Activated CD8-positive, alpha-beta memory T cell treated with anti-CD3 and anti-CD28 coated beads, Interleukin-2, amount 50 U/mL, for 1 hour (primary cell): ENCODE data around the gene SNX27.
"Not testable (repeated sequence)": the region's sequence is repeated elsewhere in the genome, so short reads cannot be mapped to it uniquely, and the experiment has no call there.

Experiments used
- DNase-seq: peaks from one replicate; pipeline ENCODE4 v3.0.0-alpha.2; 2020; ENCODE audit errors: extremely low read depth

Gene SNX27

DNA sequence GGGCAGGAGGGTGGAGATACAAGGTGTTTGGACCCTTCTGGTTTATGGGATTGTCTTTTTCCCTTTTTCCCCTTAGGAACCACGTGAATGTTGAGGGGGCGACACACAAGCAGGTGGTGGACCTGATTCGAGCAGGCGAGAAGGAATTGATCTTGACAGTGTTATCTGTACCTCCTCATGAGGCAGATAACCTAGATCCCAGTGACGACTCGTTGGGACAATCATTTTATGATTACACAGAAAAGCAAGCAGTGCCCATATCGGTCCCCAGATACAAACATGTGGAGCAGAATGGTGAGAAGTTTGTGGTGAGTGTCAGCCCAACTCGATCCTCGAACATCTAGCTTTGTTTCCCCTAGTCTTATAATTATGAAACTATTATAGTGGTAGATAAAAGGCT, 27.0 kb downstream of the SNX27 start:
- no peak for DNase-seq

DNA sequence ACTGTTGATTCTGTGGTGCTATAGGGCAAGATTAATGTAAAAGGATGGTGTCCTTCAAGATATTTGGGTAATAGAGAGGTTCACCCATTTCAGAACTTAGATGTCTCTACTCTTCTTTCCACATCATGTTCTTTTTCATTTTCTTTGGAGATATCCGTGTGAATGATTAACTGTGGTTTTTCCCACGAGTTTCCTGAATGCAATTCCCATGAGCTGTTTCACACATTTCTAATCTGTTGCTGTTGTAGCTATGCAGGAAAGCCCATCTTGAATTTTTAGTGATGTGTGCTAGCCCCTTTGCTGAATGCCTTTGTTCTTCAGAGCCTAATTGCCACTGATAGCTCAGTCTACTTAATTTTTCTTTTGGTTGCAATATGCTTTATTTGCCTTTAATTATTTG, 27.6 kb downstream of the SNX27 start:
- no peak for DNase-seq

DNA sequence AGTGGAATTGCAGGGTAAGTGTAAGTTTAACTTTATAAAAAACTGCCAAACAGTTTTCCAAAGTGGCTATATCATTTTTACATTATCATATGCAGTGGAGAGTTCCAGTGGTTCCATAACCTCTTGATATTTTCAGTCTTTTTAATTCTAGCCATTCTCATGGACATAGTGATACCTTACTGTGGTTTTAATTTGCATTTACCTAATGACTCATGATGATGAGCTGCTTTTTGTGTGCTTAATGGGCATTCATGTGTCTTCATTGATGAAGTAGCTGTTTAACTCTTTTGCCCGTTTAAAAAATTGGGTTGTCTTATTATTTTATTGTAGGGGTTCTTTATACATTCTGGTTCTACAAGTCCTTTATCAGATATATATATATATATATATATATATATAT, 29.4 kb downstream of the SNX27 start:
- no peak for DNase-seq

DNA sequence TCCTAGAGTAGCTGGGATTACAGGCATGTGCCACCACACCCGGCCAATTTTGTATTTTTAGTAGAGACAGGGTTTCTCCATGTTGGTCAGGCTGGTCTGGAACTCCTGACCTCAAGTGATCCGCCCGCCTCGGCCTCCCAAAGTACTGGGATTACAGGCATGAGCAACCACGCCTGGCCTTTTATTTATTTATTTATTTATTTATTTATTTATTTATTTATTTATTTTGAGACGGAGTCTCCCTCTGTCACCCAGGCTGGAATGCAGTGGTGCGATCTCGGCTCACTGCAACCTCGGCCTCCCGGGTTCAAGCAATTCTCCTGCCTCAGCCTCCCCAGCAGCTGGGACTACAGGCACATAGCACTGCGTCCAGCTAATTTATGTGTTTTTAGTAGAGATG, 31.2 kb downstream of the SNX27 start:
- not testable (repeated sequence) for DNase-seq

DNA sequence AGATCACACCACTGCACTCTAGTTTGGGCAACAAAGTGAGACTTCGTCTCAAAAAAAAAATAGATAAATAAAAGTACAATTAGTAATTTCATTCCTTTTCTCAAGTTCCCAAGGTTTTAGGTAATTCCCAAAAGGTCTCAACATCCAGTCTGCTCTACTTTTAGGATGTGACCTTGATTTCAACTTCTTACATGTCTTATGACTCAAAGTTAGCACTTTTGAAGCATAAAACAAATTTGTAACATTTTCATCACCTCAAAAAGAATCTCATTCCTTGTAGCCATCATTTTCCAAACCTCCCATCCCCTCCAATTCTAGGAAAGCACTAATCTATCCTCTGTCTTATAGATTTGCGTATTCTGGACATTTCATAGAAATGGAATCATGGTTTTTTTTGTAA, 32.2 kb downstream of the SNX27 start:
- DNase-seq, result no peak

DNA sequence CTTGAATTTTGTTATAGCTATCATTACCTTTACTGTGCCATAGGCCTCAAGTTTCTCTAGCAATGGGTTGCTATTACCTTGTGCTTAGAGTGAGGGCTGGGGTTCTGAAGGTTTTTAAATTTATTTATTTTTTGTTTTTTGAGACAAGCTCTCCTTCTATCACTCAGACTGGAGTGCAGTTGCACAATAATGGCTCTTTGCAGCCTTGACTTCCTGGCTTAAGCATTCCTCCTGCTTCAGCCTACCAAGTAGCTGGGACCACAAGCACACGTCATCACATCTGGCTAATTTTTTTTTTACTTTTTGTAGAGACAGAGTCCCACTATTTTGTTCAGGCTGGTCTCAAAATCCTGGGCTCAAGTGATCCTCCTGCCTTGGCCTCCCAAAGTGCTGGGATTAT, 41.5 kb downstream of the SNX27 start:
- DNase-seq, result no peak

DNA sequence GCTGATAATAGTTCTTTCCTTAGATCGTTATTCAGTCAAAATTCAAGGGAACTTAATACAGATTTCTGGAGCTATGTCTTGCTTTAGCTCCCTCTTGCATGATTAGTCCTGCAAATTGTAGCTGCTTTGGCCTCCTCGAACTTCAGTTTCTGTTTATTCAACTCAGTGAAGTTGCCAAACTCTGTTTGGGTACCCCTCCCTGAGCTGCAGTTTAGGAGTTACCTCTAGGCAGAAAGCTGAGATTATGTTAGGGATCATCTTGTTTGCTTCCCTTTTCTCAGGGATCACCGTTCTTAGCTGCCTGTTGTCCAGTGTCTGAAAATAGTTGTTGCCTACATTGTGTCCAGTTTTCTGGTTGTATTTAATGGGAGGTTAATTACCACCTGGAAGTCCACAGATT, 43.5 kb downstream of the SNX27 start:
- no peak for DNase-seq

DNA sequence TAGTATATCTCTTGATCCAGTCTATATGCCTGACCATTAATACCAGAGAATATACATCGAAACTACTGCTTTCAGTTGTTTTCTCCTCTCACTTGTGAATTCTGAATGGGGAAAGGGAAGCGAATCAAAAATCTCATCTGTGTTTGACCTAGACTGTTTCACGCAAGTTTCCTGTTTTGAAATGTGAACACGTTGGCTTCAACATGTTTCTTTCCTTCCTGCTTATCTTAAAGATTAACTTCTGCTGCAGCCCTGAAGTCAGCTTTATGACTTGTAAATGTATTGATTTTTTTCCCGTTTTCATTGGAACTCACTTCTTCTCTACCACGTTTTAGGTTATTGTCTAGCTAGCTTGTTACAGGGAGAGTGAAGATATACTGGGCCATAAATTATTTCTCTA, 49.9 kb downstream of the SNX27 start:
- no peak for DNase-seq

DNA sequence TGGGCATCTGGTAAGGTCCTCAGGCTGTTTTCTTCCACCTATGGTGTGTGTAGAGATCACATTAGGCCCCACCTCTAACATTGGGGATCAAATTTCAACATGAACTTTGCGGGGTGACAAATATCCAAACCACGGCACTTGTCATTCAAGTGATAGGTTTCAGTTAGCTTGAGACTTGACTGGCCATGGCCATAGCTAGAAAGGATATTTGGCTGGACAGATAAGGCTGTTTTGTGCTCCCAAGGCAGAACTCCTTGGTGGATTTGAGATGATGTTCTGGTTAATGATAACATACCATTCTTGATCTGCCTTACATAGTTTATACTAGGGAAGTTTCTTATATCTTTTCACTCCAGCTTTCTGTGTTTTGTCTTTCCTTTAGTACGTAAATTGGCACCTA, 56.2 kb downstream of the SNX27 start:
- no peak for DNase-seq

DNA sequence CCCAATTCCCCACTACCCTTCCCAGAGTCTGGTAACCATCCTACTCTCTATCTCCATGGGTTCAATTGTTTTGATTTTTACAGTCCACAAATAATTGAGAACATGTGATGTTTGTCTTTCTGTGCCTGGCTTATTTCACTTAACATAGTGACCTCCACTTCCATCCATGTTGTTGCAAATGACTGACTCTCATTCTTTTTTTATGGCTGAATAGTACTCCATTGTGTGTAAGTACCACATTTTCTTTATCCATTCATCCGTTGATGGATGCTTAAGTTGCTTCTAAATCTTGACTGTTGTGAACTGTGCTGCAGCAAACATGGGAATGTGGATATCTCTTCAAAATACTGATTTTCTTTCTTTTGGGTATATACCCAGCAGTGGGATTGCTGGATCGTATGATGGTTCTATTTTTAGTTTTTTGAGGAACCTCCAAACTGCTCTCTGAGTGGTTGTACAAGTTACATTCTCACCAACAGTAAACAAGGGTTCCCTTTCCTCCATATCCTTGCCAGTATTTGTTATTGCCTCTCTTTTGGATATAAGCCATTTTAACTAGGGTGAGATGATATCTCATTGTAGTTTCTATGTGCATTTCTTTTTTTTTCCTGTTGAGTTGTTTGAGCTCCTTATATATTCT, 58.3 kb downstream of the SNX27 start:
- DNase-seq, result not testable (repeated sequence)

DNA sequence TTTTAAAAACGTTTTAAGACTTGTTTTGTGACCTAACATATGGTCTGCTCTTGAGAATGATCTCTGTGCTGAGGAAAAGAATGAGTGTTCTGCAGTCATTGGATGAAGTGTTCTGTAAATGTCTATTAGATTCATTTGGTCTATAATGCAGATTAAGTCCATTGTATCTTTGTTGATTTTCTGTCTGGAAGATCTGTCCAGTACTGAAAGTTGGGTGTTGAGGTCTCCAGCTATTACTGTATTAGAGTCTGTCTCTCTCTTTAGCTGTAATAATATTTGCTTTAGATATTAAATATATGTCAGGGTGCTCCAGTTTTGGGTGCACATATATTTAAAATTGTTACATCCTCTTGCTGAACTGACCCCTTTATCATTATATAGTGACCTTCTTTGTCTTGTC, 61.6 kb downstream of the SNX27 start:
- DNase-seq, result no peak

DNA sequence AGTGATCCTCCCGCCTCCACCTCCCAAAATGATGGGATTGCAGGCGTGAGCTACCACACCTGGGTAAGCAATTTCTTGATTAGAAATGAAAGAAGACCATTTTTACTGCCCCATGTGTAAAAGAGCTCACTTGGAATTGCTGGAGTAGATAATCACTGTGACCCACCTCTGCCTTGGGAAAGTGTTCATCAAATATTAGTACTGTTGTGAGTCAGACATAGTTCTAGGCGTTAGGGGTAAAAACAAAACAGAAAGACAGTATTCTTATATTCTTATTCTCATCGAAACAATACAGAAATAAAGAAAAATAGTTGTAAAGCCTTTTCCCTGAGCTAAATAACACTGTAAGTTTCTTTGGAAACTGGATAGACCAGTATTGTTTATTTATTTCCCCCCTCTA, 68.5 kb downstream of the SNX27 start:
- no peak for DNase-seq

DNA sequence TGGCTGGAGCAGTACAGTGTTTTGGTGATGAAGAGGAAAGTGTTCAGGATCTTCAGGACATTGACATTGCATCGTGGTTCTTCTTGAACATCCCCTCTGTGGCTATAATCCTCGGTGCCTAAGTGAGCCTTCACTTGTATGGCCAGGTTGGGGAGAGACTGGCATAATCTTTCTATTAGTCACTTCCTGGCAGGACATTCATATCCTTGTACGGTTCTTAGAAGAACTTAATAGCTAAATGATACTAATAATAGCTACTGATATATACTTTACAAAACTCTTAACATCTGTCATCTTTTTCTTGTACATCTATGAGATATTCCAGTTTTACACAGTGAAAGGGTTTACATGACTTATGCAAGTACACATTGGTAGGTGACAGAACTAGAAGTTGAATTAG, 69.0 kb downstream of the SNX27 start:
- DNase-seq, result no peak

DNA sequence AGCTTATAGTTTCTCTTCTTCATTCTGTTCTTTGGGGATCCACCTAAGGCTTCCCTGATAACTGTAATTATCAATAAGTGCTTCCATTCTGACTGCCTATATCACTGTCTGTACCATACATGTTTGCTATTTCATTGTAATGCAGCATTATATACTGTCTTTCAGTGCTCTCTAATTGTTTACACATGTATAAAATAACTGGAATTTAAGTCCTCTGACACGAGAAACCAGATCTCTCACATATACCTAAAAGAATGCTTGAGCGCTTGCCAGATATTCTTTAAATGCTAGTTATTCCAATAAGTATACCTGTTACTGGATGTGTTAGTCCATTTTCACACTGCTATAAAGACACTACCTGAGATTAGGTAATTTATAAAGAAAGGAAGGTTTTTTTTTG, 70.1 kb downstream of the SNX27 start:
- DNase-seq, result no peak

DNA sequence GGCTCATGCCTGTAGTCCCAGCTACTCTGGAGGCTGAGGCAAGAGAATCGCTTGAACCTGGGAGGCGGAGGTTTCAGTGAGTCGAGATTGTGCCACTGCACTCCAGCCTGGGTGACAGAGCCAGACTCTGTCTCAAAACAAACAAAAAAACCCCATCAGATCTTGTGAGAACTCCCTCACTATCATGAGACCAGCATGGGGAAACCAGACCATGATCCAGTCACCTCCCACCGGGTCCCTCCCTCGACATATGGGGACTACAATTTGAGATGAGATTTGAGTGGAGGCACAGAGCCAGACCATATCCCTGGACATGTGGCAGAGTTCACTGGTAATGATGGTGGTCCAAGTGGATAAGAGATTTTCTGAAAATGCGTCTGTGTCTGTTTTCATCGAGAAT, 71.1 kb downstream of the SNX27 start:
- DNase-seq, result not testable (repeated sequence)

DNA sequence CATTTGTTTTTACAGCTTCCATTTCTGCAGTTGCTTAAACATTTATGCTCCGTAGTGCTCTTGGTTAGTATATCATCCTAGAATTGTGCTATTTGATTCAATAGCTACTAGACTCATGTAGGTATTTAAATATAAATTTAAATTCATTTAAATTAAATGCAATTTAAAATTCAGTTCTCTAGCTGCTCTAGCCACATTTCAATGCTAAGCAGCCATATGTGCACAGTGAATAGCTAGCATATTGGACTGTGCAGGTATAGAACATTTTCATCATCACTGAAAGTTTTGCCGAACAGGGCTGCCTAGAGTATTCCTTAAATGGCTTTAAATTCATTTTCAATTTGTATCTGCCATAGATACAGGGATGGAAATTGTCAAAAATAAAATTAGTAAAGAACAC, 72.3 kb downstream of the SNX27 start:
- no peak for DNase-seq

DNA sequence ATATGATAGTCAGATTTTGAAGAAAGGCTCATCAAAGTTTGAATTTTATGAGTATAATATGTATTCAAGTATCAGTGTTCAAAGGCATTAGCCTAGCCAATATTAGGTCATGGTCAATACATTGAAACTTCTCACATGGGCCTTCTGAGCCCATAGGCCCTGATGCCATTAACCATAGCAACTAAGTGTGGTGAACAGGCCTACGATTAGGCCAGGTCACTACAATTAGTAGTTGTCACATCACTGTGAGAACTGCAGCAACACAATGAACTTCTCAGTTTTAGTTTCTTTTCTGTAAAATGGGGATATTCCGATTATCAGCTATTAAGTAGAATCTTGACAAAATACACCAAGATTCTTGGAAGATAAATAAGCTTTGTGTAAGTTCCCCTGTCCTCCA, 74.7 kb downstream of the SNX27 start:
- no peak for DNase-seq

DNA sequence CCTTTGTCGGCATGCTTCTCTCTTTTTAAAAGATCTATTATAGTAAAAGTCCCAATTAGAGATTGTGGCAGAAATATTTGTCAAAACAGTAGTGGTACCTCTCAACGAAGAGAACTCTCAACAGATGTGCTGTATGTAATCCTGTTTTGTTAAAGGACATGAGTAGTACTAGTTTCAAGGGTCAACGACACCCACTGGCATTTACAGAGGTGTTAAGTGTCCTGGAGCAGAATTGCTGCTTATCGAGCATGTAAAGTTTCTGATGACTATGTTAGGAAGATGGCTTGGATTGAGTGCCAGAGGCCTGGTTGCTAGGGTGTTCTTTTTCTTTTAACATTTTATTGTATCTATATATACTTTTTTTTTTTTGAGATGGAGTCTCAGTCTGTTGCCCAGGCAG, 77.6 kb downstream of the SNX27 start:
- no peak for DNase-seq

DNA sequence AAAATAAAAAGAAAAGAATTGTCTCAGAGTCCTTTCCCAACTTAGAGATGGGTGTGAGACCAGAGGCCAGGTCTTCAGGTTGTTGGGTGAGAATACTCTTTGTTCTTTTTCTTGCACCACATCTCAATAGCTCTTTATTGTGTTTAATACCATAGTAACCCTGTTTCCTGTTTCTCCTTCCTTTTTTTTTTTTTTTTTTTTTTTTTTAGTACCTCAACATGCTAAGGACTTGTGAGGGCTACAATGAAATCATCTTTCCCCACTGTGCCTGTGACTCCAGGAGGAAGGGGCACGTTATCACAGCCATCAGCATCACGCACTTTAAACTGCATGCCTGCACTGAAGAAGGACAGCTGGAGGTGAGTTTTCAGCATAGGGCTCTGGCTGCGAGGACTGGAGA, 80.4 kb downstream of the SNX27 start:
- DNase-seq, result no peak

DNA sequence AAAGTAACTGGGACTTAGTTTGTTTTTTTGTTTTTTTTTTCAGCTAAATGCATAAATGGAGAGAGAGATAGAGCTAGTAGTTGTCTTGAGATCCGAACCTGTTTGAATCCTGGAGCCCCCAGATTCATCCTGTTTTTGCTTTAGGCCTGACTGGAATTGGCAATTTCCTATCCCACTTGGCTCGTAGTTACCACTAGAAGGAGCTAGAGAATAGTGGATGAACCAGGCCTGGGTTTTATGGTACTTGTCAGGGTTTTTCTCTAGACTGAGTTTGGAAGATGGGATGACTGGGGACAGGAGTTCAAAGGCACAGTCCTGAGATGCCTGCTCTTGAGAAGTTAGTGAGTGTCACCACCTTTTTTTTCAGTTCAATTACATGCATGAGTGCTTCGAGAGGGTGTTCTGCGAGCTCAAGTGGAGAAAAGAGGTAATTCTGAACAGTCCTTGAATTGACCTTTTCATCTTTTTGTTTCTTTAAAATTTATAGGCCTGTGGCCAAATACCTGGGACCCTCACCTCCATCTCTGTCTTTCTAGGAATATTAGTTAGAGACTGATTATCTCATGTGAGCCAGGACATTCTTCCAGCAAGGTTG, 81.3 kb downstream of the SNX27 start:
- no peak for DNase-seq

DNA sequence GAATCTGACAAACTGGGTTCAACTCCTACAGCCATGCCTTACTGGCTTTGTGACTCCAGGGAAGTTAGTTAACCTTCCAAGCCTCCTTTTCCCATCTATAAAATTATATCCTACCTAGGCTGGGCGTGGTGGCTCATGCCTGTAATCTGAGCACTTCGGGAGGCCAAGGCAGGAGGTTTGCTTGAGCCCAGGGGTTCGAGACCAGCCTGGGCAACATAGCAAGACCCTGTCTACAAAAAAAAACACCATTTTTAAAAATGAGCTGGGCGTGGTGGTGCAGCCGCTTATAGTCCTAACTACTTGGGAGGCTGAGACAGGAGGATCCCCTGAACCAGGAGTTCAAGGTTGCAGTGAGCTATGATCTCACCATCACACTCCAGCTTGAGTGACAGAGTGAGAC, 89.7 kb downstream of the SNX27 start:
- DNase-seq, result no peak

DNA sequence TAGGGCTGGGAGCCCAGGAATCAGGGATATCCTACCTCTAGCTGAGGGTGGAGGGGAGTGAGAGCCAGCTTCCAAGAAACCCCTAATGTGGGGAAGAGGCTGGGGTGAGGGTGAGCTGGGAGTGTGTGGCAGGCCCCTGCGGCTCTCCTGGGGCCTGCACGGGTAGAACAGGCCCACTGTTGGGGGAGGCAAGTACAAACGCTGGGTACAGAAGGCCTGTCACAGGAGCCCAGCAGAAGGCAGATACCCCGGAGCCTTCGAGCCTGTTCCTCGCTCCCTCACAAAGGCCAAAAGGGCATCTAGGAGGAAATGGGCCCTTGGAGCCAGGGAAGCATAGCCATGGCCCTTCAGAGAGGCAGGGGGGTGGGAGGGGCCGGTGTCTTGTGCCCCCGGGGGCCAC, 91.1 kb downstream of the SNX27 start:
- no peak for DNase-seq

DNA sequence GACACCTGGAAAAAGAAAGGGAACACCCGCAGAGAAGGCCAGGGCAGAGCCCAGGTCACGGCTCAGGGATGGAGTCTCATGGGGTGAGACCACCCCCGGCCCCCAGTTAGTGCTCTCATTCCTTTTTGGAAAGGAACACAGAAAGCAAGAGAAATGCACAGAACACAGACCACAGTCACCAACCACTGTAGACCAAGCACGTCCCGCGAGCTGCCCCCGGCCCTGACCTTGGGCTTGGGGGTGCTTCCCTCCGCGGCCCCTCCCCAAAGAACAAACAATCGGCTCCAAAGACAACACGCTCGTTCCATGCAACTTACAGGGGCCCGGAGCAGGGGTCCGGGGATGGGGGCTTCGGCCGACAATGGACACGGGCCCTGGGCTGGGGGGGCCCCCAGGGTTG, 92.0 kb downstream of the SNX27 start:
- no peak for DNase-seq

DNA sequence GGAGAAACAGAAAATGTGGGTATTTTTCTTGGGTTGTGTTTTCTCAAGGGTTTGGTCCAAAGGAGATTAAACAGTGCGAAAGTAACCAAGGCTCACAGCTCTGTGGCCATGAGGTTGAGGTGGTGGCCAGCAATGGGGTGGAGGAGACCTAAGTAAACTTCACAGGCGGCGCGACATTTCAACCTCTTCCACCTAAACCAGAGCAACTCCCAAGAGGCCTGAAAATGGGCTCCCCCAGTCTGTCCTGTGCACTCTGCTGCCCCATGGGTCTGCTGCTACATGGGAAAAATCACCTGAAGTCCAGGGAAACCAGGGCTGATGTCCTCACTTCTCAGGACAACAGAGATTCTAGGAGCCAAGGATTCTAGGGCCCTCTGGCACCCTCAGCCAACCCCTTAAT, 92.4 kb downstream of the SNX27 start:
- DNase-seq, result no peak
